ENCODE measurements around the gene CAPZA2.
"Not testable (repeated sequence)": the region's sequence is repeated elsewhere in the genome, so short reads cannot be mapped to it uniquely, and the experiment has no call there.

Gene CAPZA2

GRCh38 chr7:116953906-116954838 is 91.8 kb downstream of the CAPZA2 start:
- peak; percentile 33 for DNase-seq (ENCODE audit: low spot score)

DNA sequence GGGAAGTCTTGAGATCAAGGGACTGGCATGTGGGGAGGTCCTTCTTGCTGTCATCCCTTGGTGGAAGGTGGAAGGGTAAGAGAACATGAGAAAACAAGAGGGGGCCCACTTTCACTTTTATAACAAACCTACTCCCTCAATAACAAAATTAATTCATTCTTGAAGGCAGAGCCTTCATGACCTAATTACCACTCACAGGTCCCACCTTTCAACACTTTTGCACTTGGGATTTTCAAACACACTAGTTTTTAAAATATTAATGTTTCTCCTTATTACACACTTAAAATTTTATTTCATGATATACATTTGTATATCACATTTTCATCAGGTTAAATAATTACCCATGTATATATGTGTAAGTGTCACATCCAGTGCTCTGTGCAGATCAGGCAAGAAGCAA is 93.0 kb downstream of the CAPZA2 start:
- no peak for DNase-seq (ENCODE audit: low spot score)

GRCh38 chr7:116955801-116956476 is 93.6 kb downstream of the CAPZA2 start:
- peak; percentile 66 for DNase-seq (ENCODE audit: low spot score)

- no peak for DNase-seq (ENCODE audit: low spot score)
These were observed 94.1 kb downstream of the CAPZA2 start for GRCh38 chr7:116956477-116956804.

DNA sequence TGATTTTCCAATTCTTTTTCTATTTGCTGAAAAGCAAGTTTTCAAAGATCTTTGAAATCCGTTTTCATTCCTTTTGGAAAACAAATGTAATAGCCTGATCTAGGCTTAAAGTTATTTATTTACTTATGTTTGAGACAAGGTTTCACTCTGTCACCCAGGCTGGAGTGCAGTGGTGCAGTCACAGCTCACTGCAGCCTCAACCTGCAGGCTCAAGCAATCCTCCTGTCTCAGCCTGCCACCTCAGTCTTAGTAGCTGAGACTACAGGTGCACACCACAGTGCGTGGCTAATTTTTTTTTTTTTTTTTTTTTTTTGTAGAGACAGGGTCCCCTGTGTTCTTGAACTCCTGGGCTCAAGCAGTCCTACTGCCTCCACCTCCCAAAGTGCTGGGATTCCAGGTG is 95.5 kb downstream of the CAPZA2 start:
- no peak for DNase-seq (ENCODE audit: low spot score)

DNA sequence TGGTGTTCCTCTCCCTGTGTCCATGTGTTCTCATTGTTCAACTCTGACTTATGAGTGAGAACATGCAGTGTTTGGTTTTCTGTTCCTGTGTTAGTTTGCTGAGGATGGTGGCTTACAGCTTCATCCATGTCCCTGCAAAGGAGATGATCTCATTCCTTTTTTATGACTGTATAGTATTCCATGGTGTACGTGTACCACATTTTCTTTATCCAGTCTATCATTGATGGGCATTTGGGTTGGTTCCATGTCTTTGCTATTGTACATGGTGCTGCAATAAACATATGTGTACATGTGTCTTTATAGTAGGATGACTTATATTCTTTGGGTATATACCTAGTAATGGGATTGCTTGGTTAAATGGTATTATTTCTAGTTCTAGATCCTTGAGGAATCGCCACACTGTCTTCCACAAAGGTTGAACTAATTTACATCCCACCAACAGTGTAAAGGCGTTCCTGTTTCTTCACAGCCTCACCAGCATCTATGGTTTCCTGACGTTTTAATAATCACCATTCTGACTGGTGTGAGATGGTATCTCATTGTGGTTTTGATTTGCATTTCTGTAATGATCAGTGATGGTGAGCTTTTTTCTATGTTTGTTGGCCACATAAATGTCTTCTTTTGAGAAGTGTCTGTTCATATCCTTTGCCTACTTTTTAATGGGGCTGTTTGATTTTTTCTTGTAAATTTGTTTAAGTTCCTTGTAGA is 99.7 kb downstream of the CAPZA2 start:
- DNase-seq (ENCODE audit: low spot score), result not testable (repeated sequence)

DNA sequence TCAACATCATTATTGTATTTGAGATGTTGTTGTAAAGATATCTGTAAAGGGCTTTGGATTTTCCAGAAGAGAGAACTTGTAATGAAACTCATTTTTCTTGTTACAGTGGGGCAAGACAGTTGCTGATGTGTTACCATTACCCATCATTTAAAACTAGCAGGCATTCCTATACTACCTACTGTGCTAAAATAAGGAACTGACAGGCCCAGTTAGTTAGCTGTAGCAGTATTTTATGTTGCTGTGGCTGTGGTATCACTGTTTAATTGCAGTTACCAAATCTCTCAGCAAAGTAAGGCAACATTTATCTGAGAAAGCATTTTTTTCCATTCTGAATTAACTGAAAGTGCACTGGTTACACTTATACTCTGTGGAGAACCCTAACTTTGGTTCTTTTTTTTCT is 100.8 kb downstream of the CAPZA2 start:
- DNase-seq (ENCODE audit: low spot score), result no peak

- DNase-seq (ENCODE audit: low spot score), result no peak
These were observed 104.2 kb downstream of the CAPZA2 start for GRCh38 chr7:116966601-116967000.

GRCh38 chr7:116967254-116967922 is 105.0 kb downstream of the CAPZA2 start:
- DNase-seq (ENCODE audit: low spot score), result no peak

GRCh38 chr7:116967983-116968382 is 105.6 kb downstream of the CAPZA2 start:
- no peak for DNase-seq (ENCODE audit: low spot score)

DNA sequence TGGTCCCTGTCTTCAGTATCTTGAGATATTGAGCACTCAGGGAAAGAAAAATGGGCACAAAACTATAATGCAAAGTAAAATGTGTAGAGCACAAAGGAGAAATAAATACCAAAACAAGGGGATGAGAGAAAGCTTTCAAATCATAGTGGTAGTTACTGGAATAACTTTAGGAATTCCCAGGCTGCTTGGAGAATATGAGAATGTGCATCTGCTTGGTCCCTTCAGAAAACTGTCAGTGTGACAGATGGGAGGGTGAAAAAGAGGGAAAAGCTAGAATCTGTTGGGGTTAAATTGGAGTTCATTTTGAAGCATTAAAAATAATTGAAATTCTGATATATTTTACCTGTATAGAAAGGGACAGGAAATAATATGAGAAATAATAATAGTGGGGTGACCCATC is 106.2 kb downstream of the CAPZA2 start:
- DNase-seq (ENCODE audit: low spot score), result no peak

DNA sequence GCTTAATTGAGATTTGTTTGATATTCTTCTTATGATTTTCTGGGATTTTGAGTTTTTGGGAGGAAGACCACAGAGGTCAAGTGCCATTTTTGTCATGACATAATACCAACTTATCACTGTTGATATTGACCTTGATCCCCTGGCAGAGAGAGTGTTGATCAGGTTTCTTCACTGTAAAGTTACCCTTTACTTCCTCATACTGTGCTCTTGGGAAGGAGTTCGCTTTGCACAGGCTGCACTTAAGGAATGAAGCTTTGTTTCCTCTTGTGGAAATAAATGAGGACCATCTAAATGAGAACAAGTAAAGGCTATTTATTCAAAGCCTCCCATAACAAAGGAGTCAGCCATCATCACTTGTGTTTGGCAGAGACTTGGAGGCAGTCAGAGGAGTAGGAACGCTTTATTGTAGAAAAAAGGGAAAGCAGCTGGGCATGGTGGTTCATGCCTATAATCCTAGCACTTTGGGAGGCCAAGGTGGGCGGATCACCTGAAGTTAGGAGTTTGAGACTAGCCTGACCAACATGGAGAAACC is 107.0 kb downstream of the CAPZA2 start:
- DNase-seq (ENCODE audit: low spot score), result no peak

DNA sequence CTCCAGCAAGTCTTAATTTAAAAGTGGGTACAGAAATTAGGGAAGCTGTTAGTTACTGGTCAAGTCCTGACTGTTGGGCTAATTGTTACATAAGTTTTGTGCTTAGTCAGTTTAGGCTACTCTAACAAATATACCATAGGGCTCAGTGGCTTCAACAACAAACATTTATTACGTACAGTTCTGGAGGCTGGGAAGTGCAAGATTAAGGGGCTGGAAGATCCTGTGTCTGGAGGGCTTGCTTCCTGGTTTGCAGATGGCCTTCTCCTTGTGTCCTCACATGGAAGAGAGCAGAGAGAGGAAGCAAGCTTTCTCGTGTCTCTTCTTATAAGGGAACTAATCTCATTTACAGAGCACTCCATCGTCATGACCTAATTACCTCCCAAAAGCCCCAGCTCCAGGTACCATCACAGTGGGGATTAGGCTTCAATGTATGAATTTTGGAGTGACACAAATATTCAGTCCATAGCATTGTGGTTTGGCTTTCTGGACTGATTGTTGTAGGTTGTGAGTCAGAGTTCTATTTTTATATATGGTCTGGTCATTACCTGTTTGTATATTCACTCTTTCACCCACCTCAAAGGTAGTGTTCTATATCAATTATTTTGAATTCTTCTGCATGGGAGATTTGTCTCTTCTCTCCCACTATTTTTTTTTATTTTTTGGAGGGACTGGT is 108.0 kb downstream of the CAPZA2 start:
- no peak for DNase-seq (ENCODE audit: low spot score)

DNA sequence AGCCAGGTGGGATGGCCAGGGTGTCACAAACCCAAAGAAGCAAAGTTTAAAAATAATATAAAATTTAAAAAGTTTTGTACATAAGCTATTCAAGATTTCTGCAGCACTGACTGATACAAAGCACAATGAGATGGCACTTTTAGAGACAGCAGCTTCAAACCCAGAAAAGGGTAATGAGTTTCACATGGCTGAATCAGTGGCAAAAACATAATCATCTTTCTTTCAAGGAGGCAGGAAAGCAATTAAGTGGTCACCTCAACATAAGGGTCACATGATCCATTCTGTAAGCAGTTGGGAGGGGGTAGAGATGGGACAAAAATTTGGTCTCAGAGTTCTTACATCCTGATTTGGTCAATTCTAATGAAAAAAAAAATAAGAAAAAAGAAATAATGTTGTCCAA is 108.8 kb downstream of the CAPZA2 start:
- DNase-seq (ENCODE audit: low spot score), result not testable (repeated sequence)
